GM21717 (cell line): ENCODE measurements around the gene CSMD2.
"Not testable (repeated sequence)": the region's sequence is repeated elsewhere in the genome, so short reads cannot be mapped to it uniquely, and the experiment has no call there.

Experiments
- ATAC-seq: cut with Tn5 transposase; IDR thresholded peaks from one replicate; pipeline ENCODE4 v1.9.1; 2021; ENCODE audit warnings: mild to moderate bottlenecking, moderate library complexity; ENCODE audit not compliant: unreplicated experiment

The CSMD2 gene

DNA sequence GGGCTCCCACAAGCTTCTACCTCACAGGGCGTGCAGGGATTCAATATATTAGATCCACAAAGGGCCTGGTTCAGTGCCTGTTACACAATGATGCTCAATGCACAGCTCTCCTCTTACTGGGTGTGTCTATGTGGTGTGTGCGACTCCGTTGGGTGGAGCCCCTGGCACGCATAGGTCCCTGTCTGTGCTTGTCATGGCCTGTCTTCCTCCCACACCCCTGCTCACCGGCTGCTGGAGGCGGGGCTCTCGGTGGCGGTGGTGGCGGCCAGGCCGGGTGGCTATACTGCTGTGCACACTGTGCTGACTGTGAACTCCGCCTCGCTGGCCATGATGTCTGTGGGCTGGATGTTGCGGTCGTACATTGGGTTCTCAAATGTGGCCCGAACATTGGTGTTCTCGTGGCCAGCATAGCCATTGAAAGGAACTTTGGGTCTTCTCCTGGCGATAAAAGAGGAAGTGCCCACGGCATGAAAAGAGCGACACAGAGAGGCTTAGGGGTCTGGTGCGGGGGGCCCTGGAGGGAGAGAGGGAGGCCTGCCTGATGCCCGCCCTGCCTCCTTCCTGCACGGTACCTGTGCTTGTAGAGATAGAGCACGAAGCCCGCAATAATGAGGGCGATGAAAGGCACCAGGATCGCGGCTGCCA is 645.7 kb downstream of the CSMD2 start:
- no peak for ATAC-seq

DNA sequence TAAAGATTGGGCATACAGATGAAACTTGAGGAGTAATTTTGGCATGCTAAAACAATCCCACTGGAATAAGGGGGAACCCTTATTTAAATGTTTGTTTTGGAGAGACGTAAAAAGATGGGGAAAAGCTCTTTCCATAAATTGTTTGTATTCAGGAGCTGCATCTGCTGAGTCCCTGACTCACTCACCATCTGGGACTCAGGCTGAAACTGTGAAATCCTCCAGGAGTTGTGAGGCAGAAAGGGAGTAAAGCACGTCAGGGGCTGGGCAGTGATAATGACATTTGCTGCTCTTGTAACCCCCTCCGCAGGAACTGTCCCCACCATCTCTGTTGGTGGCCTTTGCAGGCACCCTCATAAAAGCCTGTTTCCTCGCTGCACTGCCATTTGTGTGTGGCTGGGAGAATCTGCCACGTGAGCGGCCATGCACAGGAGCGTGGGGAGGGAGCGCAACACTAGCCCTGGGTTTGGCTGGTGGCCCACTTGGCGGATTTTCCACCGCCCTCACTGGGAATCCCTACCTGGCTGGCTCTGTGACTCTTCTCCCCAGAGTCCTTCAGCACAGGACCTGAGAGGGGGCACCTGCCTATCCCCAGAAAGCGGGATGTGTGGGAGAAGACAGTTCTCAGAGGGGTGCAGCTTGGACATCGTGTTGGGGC is 647.3 kb downstream of the CSMD2 start:
- no peak for ATAC-seq

DNA sequence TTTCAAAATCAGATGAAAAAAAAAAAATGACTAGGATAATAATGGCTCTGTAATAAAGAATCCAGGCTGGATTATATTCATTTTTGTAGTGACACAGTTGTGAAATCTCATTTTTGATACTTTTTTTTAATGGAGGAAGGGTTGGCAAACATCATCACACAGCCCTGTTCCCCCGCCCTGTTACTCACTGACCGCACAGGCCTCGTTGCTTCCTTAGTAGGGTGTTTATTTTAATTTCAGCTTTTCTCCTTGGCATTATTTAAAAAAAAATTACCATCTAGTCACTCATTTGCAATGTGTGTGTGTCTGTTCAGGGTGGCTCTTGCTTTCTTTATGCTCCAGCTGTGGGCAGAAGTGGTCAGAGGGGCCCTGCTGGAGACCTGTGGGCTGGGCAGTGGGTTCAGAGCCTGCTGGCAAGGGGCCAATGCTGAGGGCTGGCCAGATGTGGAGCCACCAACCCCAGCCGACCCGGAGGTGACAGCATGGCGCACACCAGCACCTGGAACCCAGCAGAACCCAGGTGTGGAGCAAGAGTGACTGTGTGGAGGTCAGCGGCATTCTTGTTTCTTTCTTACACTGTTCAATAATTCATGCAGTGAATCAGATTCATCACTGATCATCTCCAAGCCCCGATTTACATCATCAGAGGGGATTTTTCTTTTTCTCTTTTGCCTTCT is 648.0 kb downstream of the CSMD2 start:
- ATAC-seq = no peak

DNA sequence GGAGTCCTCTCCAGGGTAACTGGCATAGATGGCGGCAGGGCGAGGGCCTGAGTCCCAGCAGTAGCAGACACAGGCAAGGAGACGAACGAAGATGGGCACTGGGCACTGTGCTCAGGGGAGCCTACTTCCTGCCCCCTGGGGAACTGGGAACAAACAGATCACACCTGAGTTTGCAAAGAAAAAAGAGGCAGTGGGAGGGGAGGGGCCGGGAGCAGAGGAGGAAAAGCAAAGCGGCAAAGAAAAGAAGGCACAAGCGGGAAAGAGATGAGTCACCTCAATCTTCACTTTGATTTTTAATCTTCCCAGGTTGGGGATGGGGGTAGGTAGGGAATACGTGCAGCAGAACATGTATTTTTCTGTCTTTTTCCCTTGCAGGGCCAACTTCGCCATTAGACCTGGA is 648.6 kb downstream of the CSMD2 start:
- ATAC-seq = no peak

DNA sequence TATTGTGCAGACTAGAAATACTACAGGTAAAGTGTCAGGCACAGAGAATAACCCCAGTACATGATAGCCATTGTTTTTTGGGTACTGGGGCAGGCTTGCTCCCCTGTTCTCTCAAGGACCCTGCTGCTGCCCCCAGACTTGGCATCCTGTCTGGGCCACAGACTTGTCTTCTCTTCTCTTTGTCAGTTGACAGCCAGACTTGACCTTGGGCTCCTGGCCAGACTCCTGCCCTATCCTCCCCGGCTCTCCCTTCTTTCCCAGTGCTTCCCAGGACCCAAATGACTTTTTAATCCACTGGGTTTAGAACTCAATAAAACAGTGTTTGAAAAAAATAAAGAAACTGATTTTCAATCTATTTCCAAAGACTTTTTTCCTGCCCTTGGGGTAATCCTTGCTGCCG is 649.4 kb downstream of the CSMD2 start:
- ATAC-seq = no peak

DNA sequence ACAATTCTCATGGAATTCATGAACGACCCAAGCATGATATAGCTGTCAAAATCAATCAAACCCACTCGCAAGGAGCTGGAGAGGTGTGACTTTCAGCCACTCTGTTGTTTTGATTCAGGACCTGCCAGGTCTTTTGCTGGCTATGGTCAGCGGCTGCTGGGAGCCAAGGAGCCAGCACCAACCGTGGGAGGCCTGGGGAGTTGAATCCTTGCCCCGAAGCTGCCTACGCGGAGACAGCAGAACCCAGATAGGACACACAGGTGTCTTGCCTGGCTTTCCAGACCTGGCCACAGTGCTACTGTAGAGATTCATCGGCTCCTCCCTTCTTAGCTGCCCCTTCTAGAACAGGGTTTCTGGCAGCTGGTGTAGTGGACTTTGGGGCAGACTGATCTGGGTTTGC is 649.9 kb downstream of the CSMD2 start:
- ATAC-seq = no peak

DNA sequence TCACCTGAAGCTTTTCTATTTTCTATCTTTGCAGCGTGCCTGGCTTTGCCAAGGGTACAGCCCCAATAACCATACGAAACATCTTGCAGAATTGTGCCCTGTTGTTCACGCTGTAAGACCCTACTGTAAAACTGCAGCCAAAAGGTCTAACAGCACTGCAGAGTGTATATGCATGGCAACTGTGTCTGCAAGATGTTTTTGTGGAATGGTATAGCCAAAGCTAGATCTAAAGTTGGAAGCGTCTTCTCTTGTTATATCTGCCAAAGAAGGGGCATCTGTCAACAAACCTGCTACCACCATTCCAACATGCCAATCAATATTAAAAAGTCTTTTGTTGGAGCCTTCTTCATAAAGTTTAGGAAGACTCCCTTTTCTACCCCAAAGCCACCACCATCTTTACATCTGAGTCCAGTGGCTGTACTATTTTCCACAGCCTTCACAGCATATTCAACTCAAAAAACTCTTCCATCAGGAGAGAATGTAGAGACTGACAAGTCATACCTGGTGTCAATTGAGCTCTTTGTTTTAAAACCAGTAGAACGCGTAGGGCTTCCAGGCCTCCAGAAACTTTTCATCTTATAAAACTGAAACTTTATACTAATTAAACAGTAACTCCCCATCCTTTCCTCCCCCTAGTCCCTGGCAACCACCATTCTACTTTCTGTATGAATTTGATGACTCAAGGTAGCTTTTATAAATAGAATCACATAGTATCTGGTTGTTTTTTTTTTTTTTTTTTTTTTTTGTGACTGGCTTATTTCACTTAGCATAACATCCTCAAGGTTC is 652.6 kb downstream of the CSMD2 start:
- ATAC-seq = no peak

DNA sequence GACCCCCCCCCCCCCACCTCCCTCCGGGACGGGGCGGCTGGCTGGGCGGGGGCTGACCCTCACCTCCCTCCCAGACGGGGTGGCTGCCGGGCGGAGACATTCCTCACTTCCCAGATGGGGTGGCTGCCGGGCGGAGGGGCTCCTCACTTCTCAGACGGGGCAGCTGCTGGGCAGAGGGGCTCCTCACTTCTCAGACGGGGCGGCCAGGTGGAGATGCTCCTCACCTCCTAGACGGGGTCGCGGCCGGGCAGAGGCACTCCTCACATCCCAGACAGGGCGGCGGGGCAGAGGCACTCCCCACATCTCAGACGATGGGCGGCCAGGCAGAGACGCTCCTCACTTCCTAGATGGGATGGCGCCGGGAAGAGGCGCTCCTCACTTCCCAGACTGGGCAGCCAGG is 655.8 kb downstream of the CSMD2 start:
- ATAC-seq = not testable (repeated sequence)

DNA sequence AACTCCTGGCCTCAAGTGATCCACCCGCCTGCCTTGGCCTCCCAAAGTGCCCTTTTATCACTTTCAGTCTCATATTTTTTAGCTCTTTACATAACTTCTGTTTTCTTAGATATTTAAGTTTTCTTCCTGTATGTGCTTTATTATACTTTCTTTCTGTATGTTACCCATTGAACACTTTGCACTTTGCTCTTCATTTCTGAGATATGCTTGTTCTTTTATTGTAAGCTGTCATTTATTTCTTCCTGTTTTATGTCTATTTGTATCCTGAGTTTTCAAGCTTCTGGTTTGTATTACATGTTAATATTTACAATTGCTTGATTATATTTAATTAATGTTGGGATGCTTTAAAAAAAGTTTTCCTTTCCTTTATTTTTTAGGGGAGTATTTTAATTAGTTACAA is 656.9 kb downstream of the CSMD2 start:
- no peak for ATAC-seq

DNA sequence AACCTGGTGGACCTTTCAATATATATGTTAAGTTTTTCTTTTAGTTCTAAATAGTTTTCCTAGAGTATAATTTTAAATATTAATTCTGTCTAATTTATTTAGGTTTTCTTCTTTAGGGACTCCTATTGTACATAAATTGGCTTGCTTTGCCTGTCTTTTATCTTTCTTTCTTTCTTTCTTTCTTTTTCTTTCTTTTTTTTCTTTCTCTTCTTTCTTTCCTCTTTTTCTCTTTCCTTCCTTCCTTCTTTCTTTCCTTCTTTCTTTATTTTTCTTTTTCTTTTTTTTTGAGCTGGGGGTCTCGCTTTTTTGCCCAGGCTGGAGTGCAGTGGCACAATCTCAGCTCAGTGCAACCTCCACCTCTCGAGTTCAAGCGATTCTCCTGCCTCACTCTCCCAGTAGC is 657.4 kb downstream of the CSMD2 start:
- ATAC-seq = no peak

DNA sequence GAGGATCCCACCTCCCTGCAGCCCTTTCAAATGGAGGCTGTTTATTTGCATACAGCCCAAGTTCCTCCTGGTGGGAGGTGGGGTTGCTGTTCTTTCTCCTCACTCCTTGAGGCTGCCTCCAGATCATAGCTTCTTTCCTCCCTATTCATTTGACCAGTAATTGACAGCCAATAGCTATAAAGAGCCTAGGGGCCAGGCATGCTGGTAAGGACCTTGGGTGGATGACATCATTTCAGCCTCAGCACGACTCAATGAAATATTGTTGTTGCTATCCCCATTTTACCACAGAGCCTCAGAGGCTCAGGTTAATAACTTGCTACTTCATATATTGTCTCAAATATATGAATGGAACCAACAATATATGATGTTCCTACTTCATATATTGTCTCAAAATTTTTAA is 661.5 kb downstream of the CSMD2 start:
- no peak for ATAC-seq

DNA sequence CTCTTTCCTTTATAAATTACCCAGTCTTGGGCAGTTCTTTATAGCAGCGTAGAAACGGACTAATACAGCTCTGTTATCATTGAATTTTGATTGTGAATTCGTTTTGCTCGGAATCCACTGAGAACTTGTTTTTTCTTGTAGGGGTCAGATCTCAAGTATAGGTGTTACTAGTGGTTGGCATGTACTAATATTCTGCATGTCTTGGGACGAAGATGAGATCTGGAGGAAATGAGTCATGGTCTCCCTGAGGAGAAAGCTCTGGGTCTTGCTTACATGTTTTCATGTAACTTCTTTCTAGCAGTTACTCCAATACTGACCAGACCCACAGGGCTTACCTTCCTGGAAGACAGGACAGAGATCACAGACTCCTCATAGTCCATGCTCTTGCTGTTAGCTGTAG is 662.3 kb downstream of the CSMD2 start:
- ATAC-seq = no peak

DNA sequence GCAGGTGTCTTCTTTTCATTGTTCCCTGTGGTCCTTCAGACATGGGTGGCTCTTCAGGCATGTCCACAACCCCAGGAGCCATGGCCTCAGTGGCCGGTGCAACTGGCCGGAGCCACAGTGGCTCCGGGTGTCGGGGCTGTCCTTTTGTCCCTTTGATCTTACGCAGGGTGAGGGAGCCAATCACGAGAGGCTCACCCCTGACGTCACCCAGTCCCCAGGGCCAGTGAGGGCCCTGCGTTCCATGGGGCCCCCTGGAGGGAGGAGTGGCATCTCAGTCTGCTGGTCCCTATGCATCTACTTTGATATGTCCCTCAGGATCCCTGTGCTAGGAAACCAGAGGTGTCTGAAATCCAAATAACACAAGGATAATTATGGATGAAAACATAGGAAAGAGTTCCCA is 663.3 kb downstream of the CSMD2 start:
- ATAC-seq = no peak

DNA sequence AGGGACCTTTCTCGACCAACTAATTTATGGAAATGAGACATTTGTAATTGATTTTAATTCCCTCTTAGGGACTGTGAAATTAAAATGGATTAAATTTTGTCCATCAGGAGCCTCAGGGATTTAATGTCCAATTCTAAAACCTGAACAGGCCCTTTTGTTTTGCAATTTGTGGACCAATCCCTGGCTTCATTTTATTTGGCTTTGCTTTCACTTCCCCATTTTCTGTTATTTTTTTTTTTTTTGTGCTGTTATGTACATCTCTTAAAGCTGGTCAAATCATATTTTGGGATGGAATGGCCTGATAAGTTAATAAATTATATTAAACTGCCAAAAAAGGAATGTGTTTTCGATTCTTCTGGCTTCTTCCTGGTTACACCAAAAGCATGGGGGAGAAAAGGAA is 663.7 kb downstream of the CSMD2 start:
- no peak for ATAC-seq

DNA sequence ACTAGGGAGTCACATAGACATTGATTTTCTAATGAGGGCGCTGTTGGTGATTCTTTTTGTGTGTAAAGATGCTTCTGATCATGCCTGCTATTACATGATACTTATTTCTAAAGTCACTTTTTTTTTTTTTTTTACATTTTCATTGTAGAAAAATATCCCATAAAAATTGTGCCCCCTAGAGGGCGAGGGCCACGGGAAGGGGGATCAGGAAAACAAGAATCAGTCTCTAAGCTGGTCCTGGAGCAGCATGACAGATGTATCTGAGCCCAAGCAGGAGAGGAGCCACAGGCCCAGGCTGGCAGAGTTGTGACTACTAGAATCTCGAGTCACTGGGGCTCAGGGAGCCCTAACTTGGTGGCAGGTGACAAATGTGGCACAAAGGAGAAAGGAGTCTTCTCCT is 664.5 kb downstream of the CSMD2 start:
- no peak for ATAC-seq

DNA sequence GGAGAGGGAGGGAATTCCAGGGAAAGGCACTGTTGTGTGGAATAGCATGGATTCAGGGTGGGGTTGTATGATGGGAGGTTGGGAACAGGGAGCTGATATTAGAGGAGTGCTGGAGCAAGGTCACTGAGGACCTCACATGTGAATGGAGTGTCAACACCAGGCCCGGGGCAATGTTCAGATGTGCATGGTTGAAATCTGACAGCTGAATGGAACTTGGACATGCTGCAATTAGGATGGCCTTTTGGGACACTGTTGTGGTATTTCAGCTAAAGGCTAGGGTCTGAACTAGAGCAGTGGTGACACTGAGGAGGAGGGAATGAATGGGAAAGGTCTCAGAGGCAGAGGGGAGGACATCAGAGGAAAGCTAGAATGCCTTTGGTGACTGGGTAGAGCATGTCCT is 667.6 kb downstream of the CSMD2 start:
- ATAC-seq = no peak

DNA sequence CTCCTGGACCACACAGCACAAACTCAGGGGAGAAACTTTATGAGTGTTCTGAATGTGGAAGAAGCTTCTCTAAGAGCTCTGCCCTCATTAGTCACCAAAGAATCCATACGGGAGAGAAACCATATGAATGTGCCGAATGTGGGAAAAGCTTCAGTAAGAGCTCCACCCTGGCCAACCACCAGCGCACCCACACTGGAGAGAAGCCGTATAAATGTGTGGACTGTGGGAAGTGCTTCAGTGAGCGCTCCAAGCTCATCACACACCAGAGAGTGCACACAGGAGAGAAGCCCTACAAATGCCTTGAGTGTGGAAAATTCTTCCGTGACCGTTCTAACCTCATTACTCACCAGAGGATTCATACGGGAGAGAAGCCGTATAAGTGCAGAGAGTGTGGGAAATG is 670.1 kb downstream of the CSMD2 start:
- no peak for ATAC-seq

DNA sequence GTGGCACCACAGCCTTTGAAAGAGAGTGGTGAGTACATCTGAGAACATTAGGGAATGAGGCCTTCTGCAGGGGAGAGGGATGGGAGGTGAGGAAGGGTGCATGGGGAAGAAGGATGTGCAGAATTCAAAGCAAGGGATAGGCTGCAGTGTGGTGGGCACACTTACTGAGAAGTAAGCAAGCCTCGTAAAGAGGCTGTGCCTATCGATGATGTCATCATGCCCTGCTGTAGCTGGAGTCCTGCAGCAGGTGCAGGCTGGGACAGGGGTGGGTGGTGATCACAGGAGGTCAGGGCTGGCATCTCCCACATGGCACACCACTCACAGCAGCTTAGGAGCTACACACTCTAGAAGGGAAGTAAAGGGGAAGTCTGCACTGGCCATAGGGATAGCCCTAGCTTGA is 676.4 kb downstream of the CSMD2 start:
- no peak for ATAC-seq

DNA sequence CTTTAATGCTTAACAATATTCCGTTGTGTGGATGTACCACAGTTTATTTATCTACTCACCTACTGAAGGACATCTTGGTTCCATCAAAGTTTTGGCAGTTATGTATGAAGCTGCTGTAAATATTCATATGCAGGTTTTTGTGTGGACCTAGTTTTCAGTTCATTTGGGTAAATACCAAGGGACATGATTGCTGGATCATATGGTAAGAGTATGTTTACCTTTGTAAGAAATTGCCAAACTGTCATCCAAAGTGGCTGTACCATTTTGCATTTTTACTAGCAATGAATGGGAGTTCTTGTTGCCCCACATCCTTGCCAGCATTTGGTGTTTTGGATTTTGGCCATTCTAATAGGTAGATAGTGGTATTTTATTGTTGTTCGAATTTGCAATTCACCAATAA is 682.6 kb downstream of the CSMD2 start:
- ATAC-seq = no peak

DNA sequence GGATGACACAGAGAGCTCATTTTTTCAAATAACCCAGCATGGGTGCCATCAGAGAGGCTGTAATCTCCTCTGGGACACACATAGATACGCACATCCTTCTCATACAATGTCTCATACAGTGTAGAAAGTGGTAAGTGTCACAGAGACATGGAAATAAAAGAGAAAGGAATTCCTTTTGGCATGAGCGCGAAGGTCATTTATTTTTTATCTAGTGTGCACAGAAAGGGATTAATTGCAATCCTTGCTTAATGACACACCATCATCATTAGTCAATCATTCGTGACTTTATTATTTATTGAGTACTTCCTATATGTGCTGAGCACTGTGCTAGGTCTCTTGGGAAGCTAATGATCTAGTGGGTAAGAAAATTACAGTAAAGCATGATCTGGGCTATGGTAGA is 687.6 kb downstream of the CSMD2 start:
- ATAC-seq = no peak

DNA sequence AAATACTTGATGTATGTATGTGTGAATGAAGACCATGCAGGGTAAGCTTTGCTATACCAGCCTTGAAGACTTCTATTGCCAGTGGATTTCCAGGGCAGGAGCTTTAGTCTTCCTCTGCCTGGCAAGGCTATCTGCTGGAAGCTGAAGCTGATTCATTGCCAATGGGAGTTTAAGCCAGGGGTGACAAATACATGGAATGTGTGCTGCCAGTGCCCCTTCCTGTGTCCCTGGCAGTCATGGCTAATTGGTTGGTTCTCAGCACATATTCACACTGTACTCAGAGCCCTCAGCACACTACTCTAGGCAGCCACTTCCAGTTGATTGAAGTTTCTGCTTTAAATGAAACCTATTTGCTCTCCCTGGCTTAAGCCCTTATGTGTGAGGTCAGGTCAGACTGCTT is 691.1 kb downstream of the CSMD2 start:
- ATAC-seq = no peak
